Fibroblast of pulmonary artery (primary cell): ENCODE results near the gene NAMPT.

Experiments
- DNase-seq: peaks from one replicate; pipeline ENCODE4 v3.0.0-alpha.2; 2010; ENCODE audit warnings: low read depth
- H3K4me3 ChIP-seq: replicated peaks from 2 replicates; pipeline ENCODE4 v1.5.1; 2011; ENCODE audit warnings: low read depth, mild to moderate bottlenecking, control low read depth, low read length, moderate library complexity
- TF ChIP-seq, protein P1 (sequence below): IDR thresholded peaks from 2 replicates; pipeline ENCODE4 v1.5.1; 2011; ENCODE audit warnings: mild to moderate bottlenecking, control low read depth, low read length, inconsistent platforms; ENCODE audit errors: missing control alignments

The NAMPT gene

DNA sequence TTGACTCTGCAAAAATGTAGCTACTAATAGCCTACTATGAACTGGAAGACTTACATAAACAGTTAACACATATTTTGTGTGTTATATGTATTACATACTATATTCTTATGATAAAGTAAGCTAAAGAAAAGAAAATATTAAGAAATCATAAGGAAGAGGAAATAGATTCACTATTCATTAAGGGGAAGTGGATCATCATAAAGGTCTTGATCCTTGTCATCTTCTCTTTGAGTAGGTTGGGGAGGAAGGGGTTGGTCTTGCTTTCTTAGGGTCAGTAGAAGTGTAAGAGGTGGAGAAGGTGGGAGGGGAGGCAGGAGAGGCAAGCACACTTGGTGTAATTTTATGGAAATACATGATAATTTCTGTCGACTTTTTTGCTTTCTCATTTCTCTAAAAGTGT, 81.3 kb downstream of the NAMPT start:
- TF ChIP-seq, protein P1, sequence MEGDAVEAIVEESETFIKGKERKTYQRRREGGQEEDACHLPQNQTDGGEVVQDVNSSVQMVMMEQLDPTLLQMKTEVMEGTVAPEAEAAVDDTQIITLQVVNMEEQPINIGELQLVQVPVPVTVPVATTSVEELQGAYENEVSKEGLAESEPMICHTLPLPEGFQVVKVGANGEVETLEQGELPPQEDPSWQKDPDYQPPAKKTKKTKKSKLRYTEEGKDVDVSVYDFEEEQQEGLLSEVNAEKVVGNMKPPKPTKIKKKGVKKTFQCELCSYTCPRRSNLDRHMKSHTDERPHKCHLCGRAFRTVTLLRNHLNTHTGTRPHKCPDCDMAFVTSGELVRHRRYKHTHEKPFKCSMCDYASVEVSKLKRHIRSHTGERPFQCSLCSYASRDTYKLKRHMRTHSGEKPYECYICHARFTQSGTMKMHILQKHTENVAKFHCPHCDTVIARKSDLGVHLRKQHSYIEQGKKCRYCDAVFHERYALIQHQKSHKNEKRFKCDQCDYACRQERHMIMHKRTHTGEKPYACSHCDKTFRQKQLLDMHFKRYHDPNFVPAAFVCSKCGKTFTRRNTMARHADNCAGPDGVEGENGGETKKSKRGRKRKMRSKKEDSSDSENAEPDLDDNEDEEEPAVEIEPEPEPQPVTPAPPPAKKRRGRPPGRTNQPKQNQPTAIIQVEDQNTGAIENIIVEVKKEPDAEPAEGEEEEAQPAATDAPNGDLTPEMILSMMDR: no peak
- no peak for DNase-seq
- no peak overlapping the region for H3K4me3 ChIP-seq

DNA sequence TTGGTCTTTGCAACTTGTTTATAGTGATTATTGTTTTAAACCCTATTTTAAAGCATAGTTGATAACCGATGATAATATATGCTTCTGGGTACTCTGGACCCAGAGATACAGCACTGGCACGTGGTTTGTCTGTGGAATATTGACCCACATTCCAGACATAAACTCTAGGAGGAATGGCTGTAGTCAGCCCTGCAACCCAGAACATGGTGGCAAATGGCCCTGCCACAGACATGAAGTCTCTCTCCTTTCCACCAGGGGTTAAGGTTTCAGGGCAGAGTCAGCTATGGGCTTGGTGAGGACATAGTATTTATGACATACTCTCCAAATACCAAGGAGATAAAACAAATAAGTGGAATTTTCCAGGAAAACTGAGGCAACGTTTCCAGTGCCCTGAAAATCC, 83.6 kb downstream of the NAMPT start:
- no peak overlapping the region for H3K4me3 ChIP-seq
- TF ChIP-seq, protein P1: no peak
- DNase-seq: no peak

DNA sequence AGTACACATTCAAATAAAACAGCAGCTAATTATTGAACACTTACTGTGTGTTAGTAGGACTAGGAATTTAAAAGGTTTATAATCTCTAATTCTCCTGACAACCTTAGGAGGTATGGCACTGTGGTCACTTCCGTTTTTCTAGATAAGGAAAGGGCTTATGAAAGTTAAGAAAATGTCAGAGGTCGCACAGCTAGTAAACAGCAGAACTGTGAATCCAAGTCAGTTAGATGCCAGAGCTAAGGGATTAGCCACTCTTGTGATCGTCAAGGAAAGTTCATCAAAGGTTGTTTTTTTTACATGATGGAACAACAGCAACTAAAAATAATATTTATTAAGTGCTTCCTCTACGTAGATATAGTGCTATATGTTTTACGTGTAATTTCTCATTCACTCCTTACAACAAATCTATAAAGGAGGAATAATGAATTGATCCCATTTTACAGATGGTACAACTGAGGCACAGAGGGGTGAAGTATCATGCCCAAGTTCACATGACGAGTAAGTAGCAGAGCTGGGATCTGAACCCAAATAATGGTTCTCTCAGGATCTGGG, 84.9 kb downstream of the NAMPT start:
- TF ChIP-seq, protein P1: no peak
- no peak for DNase-seq
- no peak overlapping the region for H3K4me3 ChIP-seq

DNA sequence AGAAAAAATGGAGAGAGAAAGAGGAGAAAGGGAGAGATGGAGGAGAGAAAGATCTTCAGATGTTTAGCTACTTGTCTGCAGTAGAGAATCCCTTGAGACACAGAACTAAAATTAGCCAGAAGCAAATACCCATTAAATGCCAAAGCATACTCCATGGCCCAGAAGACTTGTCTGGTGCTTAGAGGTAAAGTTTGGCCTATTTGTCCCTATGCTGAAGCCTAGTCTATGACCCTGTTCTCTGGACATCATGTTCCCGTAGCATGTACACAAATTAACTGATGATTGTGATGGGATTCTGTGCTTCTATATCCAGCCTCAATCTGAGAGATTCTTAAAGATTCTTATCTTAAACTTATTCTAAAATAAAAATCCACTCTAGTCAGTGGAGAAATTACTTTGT, 85.8 kb downstream of the NAMPT start:
- H3K4me3 ChIP-seq: no peak overlapping the region
- no peak for DNase-seq
- TF ChIP-seq, protein P1: no peak
